Keratinocyte (primary cell): Measurements from ENCODE around the gene NCEH1.

ENCODE experiments used
- EZH2 ChIP-seq: IDR thresholded peaks from one replicate; pipeline ENCODE4 v1.6.1; 2012; ENCODE audit warnings: inconsistent platforms, mild to moderate bottlenecking, low read length, moderate library complexity
- TF ChIP-seq, protein P1 (sequence below), 3 experiments: IDR thresholded peaks in 1 of 3; conservative IDR thresholded peaks in 1 of 3; optimal IDR thresholded peaks in 1 of 3; 2 replicates in 2 of 3; 3 replicates in 1 of 3; pipeline versions ENCODE3 to v1.5.1; 2011; ENCODE audit warnings: low read length in 3 of 3, mild to moderate bottlenecking in 3 of 3, moderate library complexity in 2 of 3, control low read depth in 1 of 3, inconsistent platforms in 1 of 3; ENCODE audit not compliant: insufficient read depth in 2 of 3; ENCODE audit errors: extremely low read depth in 1 of 3

DNA sequence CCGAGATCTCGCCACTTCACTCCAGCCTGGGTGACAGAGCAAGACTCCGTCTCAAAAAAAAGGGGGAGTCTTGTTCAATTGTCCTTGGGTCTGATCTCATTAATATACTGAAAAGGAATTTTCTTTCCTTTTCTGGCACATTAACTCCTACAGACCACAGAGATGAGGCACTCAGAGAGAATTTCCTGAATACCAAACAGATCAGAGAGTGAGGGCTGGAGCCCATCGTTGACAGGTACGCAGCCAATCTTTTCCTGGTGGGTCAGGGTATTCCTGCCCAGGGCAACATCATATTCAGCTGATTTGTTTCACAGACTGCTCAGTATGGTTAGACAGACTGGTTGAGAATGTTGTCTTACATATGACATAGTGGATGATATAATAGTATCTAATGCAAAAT, 104.8 kb downstream of the NCEH1 start:
- TF ChIP-seq, protein P1, sequence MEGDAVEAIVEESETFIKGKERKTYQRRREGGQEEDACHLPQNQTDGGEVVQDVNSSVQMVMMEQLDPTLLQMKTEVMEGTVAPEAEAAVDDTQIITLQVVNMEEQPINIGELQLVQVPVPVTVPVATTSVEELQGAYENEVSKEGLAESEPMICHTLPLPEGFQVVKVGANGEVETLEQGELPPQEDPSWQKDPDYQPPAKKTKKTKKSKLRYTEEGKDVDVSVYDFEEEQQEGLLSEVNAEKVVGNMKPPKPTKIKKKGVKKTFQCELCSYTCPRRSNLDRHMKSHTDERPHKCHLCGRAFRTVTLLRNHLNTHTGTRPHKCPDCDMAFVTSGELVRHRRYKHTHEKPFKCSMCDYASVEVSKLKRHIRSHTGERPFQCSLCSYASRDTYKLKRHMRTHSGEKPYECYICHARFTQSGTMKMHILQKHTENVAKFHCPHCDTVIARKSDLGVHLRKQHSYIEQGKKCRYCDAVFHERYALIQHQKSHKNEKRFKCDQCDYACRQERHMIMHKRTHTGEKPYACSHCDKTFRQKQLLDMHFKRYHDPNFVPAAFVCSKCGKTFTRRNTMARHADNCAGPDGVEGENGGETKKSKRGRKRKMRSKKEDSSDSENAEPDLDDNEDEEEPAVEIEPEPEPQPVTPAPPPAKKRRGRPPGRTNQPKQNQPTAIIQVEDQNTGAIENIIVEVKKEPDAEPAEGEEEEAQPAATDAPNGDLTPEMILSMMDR (optimal IDR thresholded peaks at IDR 0.05 in 1 of 3, IDR thresholded peaks at IDR 0.05 in 1 of 3, conservative IDR thresholded peaks at IDR 0.05 in 1 of 3; ENCODE audit: extremely low read depth in 1 of 3, insufficient read depth in 2 of 3, low read length in 3 of 3), result no peak
- TF ChIP-seq EZH2, result no peak
